ENCODE data around the gene KRTDAP. TPM values are rescaled to one million over a fixed set of nuclear protein-coding genes. Genes with fewer than 3 reads are reported as not detected.

Gene KRTDAP
- total RNA-seq, 1 donor from 2014 or later: not detected

DNA sequence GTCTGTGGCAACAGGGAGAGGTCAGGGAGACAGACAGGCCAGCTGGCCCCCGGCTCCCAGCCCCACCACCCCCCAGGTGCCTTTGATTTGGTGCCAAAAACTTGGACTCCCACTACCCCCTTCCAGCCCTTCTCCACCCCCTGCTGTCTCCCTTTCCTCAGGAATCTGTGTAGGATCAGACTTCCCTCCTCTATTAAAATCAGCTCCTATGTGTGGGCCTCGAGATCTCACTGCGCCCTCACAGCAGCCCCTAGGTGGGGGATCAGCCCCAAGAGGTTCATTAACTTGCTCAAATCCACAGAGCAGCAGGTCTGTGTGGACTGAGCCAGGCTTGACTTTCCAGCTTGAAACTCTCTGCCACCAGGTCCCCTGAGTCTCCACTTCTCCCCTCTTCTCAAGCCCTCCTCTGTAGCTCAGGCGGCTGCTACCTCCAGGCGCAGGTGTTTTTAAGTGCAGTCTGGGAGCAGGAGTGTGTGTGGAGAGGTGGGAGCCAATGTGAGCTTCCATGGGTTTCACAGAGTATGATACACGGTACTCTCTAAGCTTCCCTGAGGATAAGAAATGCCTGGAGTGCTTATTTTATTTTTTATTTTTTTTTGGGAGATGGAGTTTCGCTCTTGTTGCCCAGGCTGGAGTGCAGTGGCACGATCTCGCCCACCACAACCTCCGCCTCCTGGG is 44.7 kb upstream of the KRTDAP start:
- Histone ChIP-seq H3K27ac (ENCODE audit: low read depth, low read length) (no peak overlapping the region), H3K4me1 (ENCODE audit: insufficient read depth, low read length) (no peaks in the 10 kb centered on the region), H3K9me3 (ENCODE audit: insufficient read depth, low read depth, low read length) (no peaks in the 10 kb centered on the region), H2AFZ (ENCODE audit: low read depth, low read length) (no peak overlapping the region), H3K79me2 (ENCODE audit: insufficient read depth, low read length) (no peaks in the 10 kb centered on the region), H3K9ac (ENCODE audit: low read length) (no peak overlapping the region), H3K4me3 (ENCODE audit: insufficient read depth, low read depth, low read length) (no peak overlapping the region), H3K36me3 (ENCODE audit: insufficient read depth, low read length) (no peaks in the 10 kb centered on the region), H4K20me1 (ENCODE audit: insufficient read depth, low read length) (no peaks in the 10 kb centered on the region), H3K4me2 (ENCODE audit: low read length) (no peak overlapping the region), H3K27me3 (ENCODE audit: insufficient read depth, low read length) (peaks cover 25% of the 10 kb centered on the region)
- Mint-ChIP-seq H3K4me3 (ENCODE audit: unreplicated experiment) (no peak overlapping the region), H3K27ac (ENCODE audit: unreplicated experiment) (peak overlapping the region; percentile 34), H3K36me3 (ENCODE audit: low read depth, unreplicated experiment) (peaks cover 6% of the 10 kb centered on the region), H3K4me1 (ENCODE audit: low read depth, unreplicated experiment) (no peaks in the 10 kb centered on the region), H3K27me3 (ENCODE audit: low read depth, unreplicated experiment) (peaks cover 21% of the 10 kb centered on the region), H3K9me3 (ENCODE audit: unreplicated experiment) (no peaks in the 10 kb centered on the region)
- DNase-seq (ENCODE audit: low read depth) (no peak), FAIRE-seq (no peak)
- TF ChIP-seq CTCF (IDR thresholded peaks at IDR 0.05; ENCODE audit: insufficient read depth, low read depth, low read length): no peak
- no peak for TF ChIP-seq EZH2 (IDR thresholded peaks at IDR 0.05; ENCODE audit: insufficient read depth, low read length)

DNA sequence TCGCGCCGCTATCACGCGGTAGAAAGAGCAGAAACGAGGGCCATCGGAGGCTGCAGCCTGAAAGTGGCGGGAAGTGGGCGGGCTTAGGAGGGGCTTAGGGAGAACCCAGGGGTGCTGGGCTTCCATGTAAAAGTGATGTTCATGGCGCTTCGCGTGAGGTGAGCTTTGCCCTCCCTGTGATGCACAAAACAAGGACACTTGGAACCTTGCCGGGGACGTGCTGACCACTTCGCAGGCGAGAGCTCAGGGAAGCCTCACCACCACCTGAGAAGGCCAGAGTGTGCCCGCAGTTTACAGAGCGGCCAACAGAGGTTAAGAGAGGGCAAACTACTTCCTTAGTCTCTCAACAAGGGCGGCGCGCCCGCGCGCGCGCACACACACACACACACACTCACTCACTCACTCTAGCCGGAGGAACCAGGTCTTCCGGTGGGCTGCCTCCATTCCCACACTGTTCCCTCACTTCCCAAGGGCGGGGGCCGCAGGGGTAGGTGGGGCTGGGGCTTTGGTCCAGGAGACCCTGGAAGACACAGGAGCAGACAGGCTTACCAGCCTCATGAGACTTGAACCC is 43.6 kb upstream of the KRTDAP start:
- H2AFZ ChIP-seq (ENCODE audit: low read depth, low read length): no peak overlapping the region
- peaks cover 3% of the 10 kb centered on the region for H3K36me3 Mint-ChIP-seq (ENCODE audit: low read depth, unreplicated experiment)
- no peak overlapping the region for H3K9ac ChIP-seq (ENCODE audit: low read length)
- H3K9me3 Mint-ChIP-seq (ENCODE audit: unreplicated experiment): no peaks in the 10 kb centered on the region
- H3K79me2 ChIP-seq (ENCODE audit: insufficient read depth, low read length): no peaks in the 10 kb centered on the region
- H3K36me3 ChIP-seq (ENCODE audit: insufficient read depth, low read length): no peaks in the 10 kb centered on the region
- no peaks in the 10 kb centered on the region for H4K20me1 ChIP-seq (ENCODE audit: insufficient read depth, low read length)
- TF ChIP-seq EZH2 (IDR thresholded peaks at IDR 0.05; ENCODE audit: insufficient read depth, low read length) (peak; percentile 63), CTCF (IDR thresholded peaks at IDR 0.05; ENCODE audit: insufficient read depth, low read depth, low read length) (no peak)
- no peaks in the 10 kb centered on the region for H3K4me1 ChIP-seq (ENCODE audit: insufficient read depth, low read length)
- H3K27me3 Mint-ChIP-seq (ENCODE audit: low read depth, unreplicated experiment): peaks cover 22% of the 10 kb centered on the region
- FAIRE-seq: no peak
- H3K9me3 ChIP-seq (ENCODE audit: insufficient read depth, low read depth, low read length): no peaks in the 10 kb centered on the region
- no peak overlapping the region for H3K4me3 ChIP-seq (ENCODE audit: insufficient read depth, low read depth, low read length)
- no peak for DNase-seq (ENCODE audit: low read depth)
- H3K27ac Mint-ChIP-seq (ENCODE audit: unreplicated experiment): no peak overlapping the region
- H3K4me3 Mint-ChIP-seq (ENCODE audit: unreplicated experiment): no peak overlapping the region
- no peak overlapping the region for H3K27ac ChIP-seq (ENCODE audit: low read depth, low read length)
- H3K4me1 Mint-ChIP-seq (ENCODE audit: low read depth, unreplicated experiment): no peaks in the 10 kb centered on the region
- H3K27me3 ChIP-seq (ENCODE audit: insufficient read depth, low read length): peaks cover 25% of the 10 kb centered on the region
- H3K4me2 ChIP-seq (ENCODE audit: low read length): peak overlapping the region; percentile 36

Data from astrocyte (in vitro differentiated cells and primary cell).